Measurements from ENCODE around the gene TPRG1L. TPM values are rescaled to one million over a fixed set of nuclear protein-coding genes. Genes with fewer than 3 reads are reported as not detected.

The TPRG1L gene
- total RNA-seq, 2 donors from 2014 or later: 27.4 to 37.6 TPM

- Histone ChIP-seq H3K36me3 (no peaks in the 10 kb centered on the region), H3K9me3 (no peaks in the 10 kb centered on the region), H3K27ac (no peak overlapping the region), H3K27me3 (replicated peaks; ENCODE audit: insufficient read depth) (no peaks in the 10 kb centered on the region), H3K4me1 (ENCODE audit: control insufficient read depth in 1 of 2, low read depth in 2 of 2) (no peaks in the 10 kb centered on the region), H3K4me3 (no peak overlapping the region)
- ATAC-seq (ENCODE audit: insufficient number of reproducible peaks, low FRiP score, low read depth) (no peak), DNase-seq (ENCODE audit: low spot score) (no peak)
- TF ChIP-seq CTCF (IDR thresholded peaks at IDR 0.05): no peak
Observed at GRCh38 chr1:3599286-3599811, 25.5 kb upstream of the TPRG1L start.

GRCh38 chr1:3599816-3600215 is 25.0 kb upstream of the TPRG1L start:
- Histone ChIP-seq H3K36me3 (no peaks in the 10 kb centered on the region), H3K4me1 (ENCODE audit: control insufficient read depth in 1 of 2, low read depth in 2 of 2) (no peaks in the 10 kb centered on the region), H3K9me3 (no peaks in the 10 kb centered on the region), H3K27me3 (replicated peaks; ENCODE audit: insufficient read depth) (no peaks in the 10 kb centered on the region), H3K27ac (no peak overlapping the region), H3K4me3 (no peak overlapping the region)
- ATAC-seq (ENCODE audit: insufficient number of reproducible peaks, low FRiP score, low read depth) (no peak), DNase-seq (ENCODE audit: low spot score) (no peak)
- TF ChIP-seq CTCF (IDR thresholded peaks at IDR 0.05): no peak

- Histone ChIP-seq H3K27ac (no peak overlapping the region), H3K4me1 (ENCODE audit: control insufficient read depth in 1 of 2, low read depth in 2 of 2) (no peaks in the 10 kb centered on the region), H3K9me3 (no peaks in the 10 kb centered on the region), H3K36me3 (no peaks in the 10 kb centered on the region), H3K4me3 (no peak overlapping the region), H3K27me3 (replicated peaks; ENCODE audit: insufficient read depth) (no peaks in the 10 kb centered on the region)
- ATAC-seq (ENCODE audit: insufficient number of reproducible peaks, low FRiP score, low read depth): no peak
- TF ChIP-seq CTCF (IDR thresholded peaks at IDR 0.05): no peak
- DNase-seq (ENCODE audit: low spot score): no peak
Observed at GRCh38 chr1:3600354-3600753, 24.5 kb upstream of the TPRG1L start.

GRCh38 chr1:3601743-3602142 is 23.1 kb upstream of the TPRG1L start:
- H3K27ac ChIP-seq: no peak overlapping the region
- ATAC-seq (ENCODE audit: insufficient number of reproducible peaks, low FRiP score, low read depth) (no peak), DNase-seq (ENCODE audit: low spot score) (no peak)
- H3K4me1 ChIP-seq (ENCODE audit: control insufficient read depth in 1 of 2, low read depth in 2 of 2): no peaks in the 10 kb centered on the region
- no peaks in the 10 kb centered on the region for H3K9me3 ChIP-seq
- TF ChIP-seq CTCF (IDR thresholded peaks at IDR 0.05): no peak
- no peaks in the 10 kb centered on the region for H3K36me3 ChIP-seq
- no peak overlapping the region for H3K4me3 ChIP-seq
- no peaks in the 10 kb centered on the region for H3K27me3 ChIP-seq (replicated peaks; ENCODE audit: insufficient read depth)

DNA sequence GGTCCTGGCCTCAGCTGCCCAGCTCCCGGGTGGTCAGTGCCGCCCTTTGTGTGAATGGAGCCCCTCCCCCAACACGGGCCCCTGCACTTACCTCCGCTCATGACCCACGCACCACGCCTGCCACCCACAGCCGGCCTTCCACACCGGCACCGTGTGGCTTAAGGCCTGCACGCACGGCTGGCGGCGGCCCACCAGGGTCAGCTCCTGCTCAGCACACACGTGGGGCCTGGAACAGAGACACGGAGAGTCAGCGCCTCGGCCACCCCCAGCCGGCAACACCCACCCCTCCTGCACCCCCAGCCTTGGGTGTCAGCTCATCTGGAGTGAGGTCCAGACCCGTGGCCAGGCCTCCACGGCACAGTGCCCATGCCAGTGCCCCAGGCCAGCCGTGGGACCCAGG is 22.4 kb upstream of the TPRG1L start:
- Histone ChIP-seq H3K36me3 (no peaks in the 10 kb centered on the region), H3K4me3 (no peak overlapping the region), H3K27ac (no peak overlapping the region), H3K9me3 (no peaks in the 10 kb centered on the region), H3K27me3 (replicated peaks; ENCODE audit: insufficient read depth) (no peaks in the 10 kb centered on the region), H3K4me1 (ENCODE audit: control insufficient read depth in 1 of 2, low read depth in 2 of 2) (no peaks in the 10 kb centered on the region)
- ATAC-seq (ENCODE audit: insufficient number of reproducible peaks, low FRiP score, low read depth) (no peak), DNase-seq (ENCODE audit: low spot score) (no peak)
- TF ChIP-seq CTCF (IDR thresholded peaks at IDR 0.05): no peak

Measured in thoracic aorta (tissue), 2 donors.